NAMALWA (cell line): ENCODE measurements around the gene KIFAP3.
A peak's percentile ranks its signal among the peaks of the same experiment; 100 is the strongest.
"Not testable (repeated sequence)": the region's sequence is repeated elsewhere in the genome, so short reads cannot be mapped to it uniquely, and the experiment has no call there.

Source experiments
- DNase-seq: peaks from one replicate; pipeline ENCODE4 v3.0.0-alpha.2; 2015; ENCODE audit warnings: low spot score

KIFAP3 gene

GRCh38 chr1:170063109-170063826 lies 11.2 kb downstream of the KIFAP3 start:
- DNase-seq, result no peak

GRCh38 chr1:170061676-170062075 lies 12.8 kb downstream of the KIFAP3 start:
- DNase-seq, result not testable (repeated sequence)

GRCh38 chr1:170060015-170060520 lies 14.4 kb downstream of the KIFAP3 start:
- DNase-seq, result not testable (repeated sequence)

- DNase-seq, result no peak
Measured at GRCh38 chr1:170049176-170049800, 25.2 kb downstream of the KIFAP3 start.

- no peak for DNase-seq
Measured at GRCh38 chr1:170048515-170048914, 26.0 kb downstream of the KIFAP3 start.

- no peak for DNase-seq
Measured at GRCh38 chr1:170044187-170044586, 30.3 kb downstream of the KIFAP3 start.

GRCh38 chr1:170041423-170042192 lies 32.9 kb downstream of the KIFAP3 start:
- DNase-seq, result no peak

GRCh38 chr1:170032531-170033280 lies 41.8 kb downstream of the KIFAP3 start:
- DNase-seq, result no peak

GRCh38 chr1:170030212-170030611 lies 44.3 kb downstream of the KIFAP3 start:
- no peak for DNase-seq

GRCh38 chr1:170027760-170028159 lies 46.7 kb downstream of the KIFAP3 start:
- no peak for DNase-seq

GRCh38 chr1:170020859-170021258 lies 53.6 kb downstream of the KIFAP3 start:
- no peak for DNase-seq

GRCh38 chr1:170017478-170017877 lies 57.0 kb downstream of the KIFAP3 start:
- DNase-seq, result no peak

GRCh38 chr1:170012920-170013319 lies 61.6 kb downstream of the KIFAP3 start:
- no peak for DNase-seq

- DNase-seq, result peak; percentile 78
Measured at GRCh38 chr1:170010443-170010842, 64.1 kb downstream of the KIFAP3 start.

- no peak for DNase-seq
Measured at GRCh38 chr1:170009551-170009950, 64.9 kb downstream of the KIFAP3 start.

GRCh38 chr1:170008745-170009144 lies 65.8 kb downstream of the KIFAP3 start:
- not testable (repeated sequence) for DNase-seq

- DNase-seq, result not testable (repeated sequence)
Measured at GRCh38 chr1:170003270-170003835, 71.1 kb downstream of the KIFAP3 start.

- DNase-seq, result no peak
Measured at GRCh38 chr1:170001266-170001665, 73.2 kb downstream of the KIFAP3 start.

GRCh38 chr1:169999761-170000160 lies 74.7 kb downstream of the KIFAP3 start:
- DNase-seq, result no peak

- no peak for DNase-seq
Measured at GRCh38 chr1:169999331-169999741, 75.2 kb downstream of the KIFAP3 start.

- DNase-seq, result no peak
Measured at GRCh38 chr1:169995993-169996392, 78.5 kb downstream of the KIFAP3 start.

- DNase-seq, result no peak
Measured at GRCh38 chr1:169989246-169989645, 85.2 kb downstream of the KIFAP3 start.
